BE2C (cell line): ENCODE results near the gene SLC34A2.

Experiments used
- DNase-seq: peaks from one replicate; pipeline ENCODE4 v3.0.0-alpha.2; 2020
- H3K27me3 ChIP-seq: fragments of 250-450 bp; sonication (Bioruptor Pico); 2 replicates; pipeline ENCODE4 v1.5.1; 2020; ENCODE audit warnings: mild to moderate bottlenecking
- H3K36me3 ChIP-seq: fragments of 250-450 bp; sonication (Bioruptor Pico); 2 replicates; pipeline ENCODE4 v1.5.1; 2020; ENCODE audit warnings: mild to moderate bottlenecking
- H3K4me1 ChIP-seq: fragments of 250-450 bp; sonication (Bioruptor Pico); 2 replicates; pipeline ENCODE4 v1.5.1; 2020
- H3K4me3 ChIP-seq: 2 replicates; pipeline ENCODE4 v1.5.1; 2011; ENCODE audit warnings: low read depth, low read length
- H3K9me3 ChIP-seq: fragments of 250-450 bp; sonication (Bioruptor Pico); 2 replicates; pipeline ENCODE4 v1.5.1; 2020
- CTCF ChIP-seq: IDR thresholded peaks from 2 replicates; pipeline ENCODE4 v1.5.1; 2012; ENCODE audit warnings: mild to moderate bottlenecking, low read depth, low read length

Gene SLC34A2

GRCh38 chr4:25722964-25723363, 67.3 kb downstream of the SLC34A2 start:
- no peak overlapping the region for H3K4me3 ChIP-seq
- TF ChIP-seq CTCF: no peak
- no peaks in the 10 kb centered on the region for H3K36me3 ChIP-seq
- H3K27me3 ChIP-seq: no peaks in the 10 kb centered on the region
- no peaks in the 10 kb centered on the region for H3K4me1 ChIP-seq
- DNase-seq: no peak
- H3K9me3 ChIP-seq: no peaks in the 10 kb centered on the region

- H3K27me3 ChIP-seq: no peaks in the 10 kb centered on the region
- no peak for DNase-seq
- H3K9me3 ChIP-seq: no peaks in the 10 kb centered on the region
- TF ChIP-seq CTCF: no peak
- no peaks in the 10 kb centered on the region for H3K4me1 ChIP-seq
- no peaks in the 10 kb centered on the region for H3K36me3 ChIP-seq
- H3K4me3 ChIP-seq: no peak overlapping the region
Measured at GRCh38 chr4:25723409-25723808, 67.8 kb downstream of the SLC34A2 start.

- no peaks in the 10 kb centered on the region for H3K4me1 ChIP-seq
Measured at GRCh38 chr4:25725870-25726269, 70.2 kb downstream of the SLC34A2 start.

GRCh38 chr4:25727711-25728493, 72.3 kb downstream of the SLC34A2 start:
- DNase-seq: no peak
- Histone ChIP-seq H3K36me3 (no peaks in the 10 kb centered on the region), H3K4me3 (no peak overlapping the region), H3K9me3 (no peaks in the 10 kb centered on the region), H3K4me1 (no peaks in the 10 kb centered on the region), H3K27me3 (no peaks in the 10 kb centered on the region)
- TF ChIP-seq CTCF: no peak

More at GRCh38 chr4:25725870-25726269, 70.2 kb downstream of the SLC34A2 start:
- Histone ChIP-seq H3K9me3 (no peaks in the 10 kb centered on the region), H3K4me3 (no peak overlapping the region), H3K36me3 (no peaks in the 10 kb centered on the region), H3K27me3 (no peaks in the 10 kb centered on the region)
- DNase-seq: no peak
- TF ChIP-seq CTCF: no peak
